OCI-LY1 (cell line): ENCODE data around the gene PACSIN1.

Source experiments
- CTCF ChIP-seq: fragments of 200-600 bp; sonication (generic), shearing (Covaris generic); IDR thresholded peaks from 2 replicates; pipeline ENCODE4 v1.5.1; 2017; ENCODE audit warnings: mild to moderate bottlenecking, antibody characterized with exemption, low read length, moderate library complexity, mixed read lengths
- EZH2 ChIP-seq: fragments of 200-600 bp; sonication (generic), shearing (Covaris generic); IDR thresholded peaks from 2 replicates; pipeline ENCODE4 v1.8.0; 2017; ENCODE audit warnings: borderline replicate concordance, mixed run types, mild to moderate bottlenecking, antibody characterized with exemption, low read length, moderate library complexity, mixed read lengths

- TF ChIP-seq CTCF (no peak), EZH2 (no peak)
Observed at GRCh38 chr6:34485321-34486060, 19.6 kb downstream of the PACSIN1 start.
